HG03439 (cell line): Measurements from ENCODE around the gene LRCH1.

Experiments
- ATAC-seq: cut with Tn5 transposase; IDR thresholded peaks from one replicate; pipeline ENCODE4 v1.9.1; 2021; ENCODE audit warnings: mild to moderate bottlenecking, moderate library complexity; ENCODE audit not compliant: unreplicated experiment

LRCH1 gene

GRCh38 chr13:46659413-46660065 is 106.6 kb downstream of the LRCH1 start:
- ATAC-seq: no peak

- ATAC-seq: no peak
Measured at GRCh38 chr13:46660416-46660815, 107.4 kb downstream of the LRCH1 start.

- ATAC-seq: no peak
Measured at GRCh38 chr13:46660857-46661256, 107.9 kb downstream of the LRCH1 start.

GRCh38 chr13:46662690-46663089 is 109.7 kb downstream of the LRCH1 start:
- peak; percentile 39 for ATAC-seq

GRCh38 chr13:46663206-46664037 is 110.5 kb downstream of the LRCH1 start:
- no peak for ATAC-seq

- no peak for ATAC-seq
Measured at GRCh38 chr13:46664195-46664594, 111.2 kb downstream of the LRCH1 start.

- no peak for ATAC-seq
Measured at GRCh38 chr13:46665248-46665632, 112.3 kb downstream of the LRCH1 start.

GRCh38 chr13:46665633-46666482 is 112.9 kb downstream of the LRCH1 start:
- no peak for ATAC-seq

GRCh38 chr13:46666727-46667456 is 113.9 kb downstream of the LRCH1 start:
- ATAC-seq: no peak

- peak; percentile 61 for ATAC-seq
Measured at GRCh38 chr13:46667687-46668281, 114.8 kb downstream of the LRCH1 start.

- ATAC-seq: peak; percentile 23
Measured at GRCh38 chr13:46668302-46668720, 115.3 kb downstream of the LRCH1 start.

- ATAC-seq: no peak
Measured at GRCh38 chr13:46668931-46669525, 116.1 kb downstream of the LRCH1 start.

GRCh38 chr13:46672338-46673090 is 119.5 kb downstream of the LRCH1 start:
- ATAC-seq: no peak

- ATAC-seq: no peak
Measured at GRCh38 chr13:46675016-46675415, 122.0 kb downstream of the LRCH1 start.

GRCh38 chr13:46676378-46676725 is 123.4 kb downstream of the LRCH1 start:
- no peak for ATAC-seq

GRCh38 chr13:46679369-46680120 is 126.6 kb downstream of the LRCH1 start:
- ATAC-seq: peak; percentile 91

- ATAC-seq: no peak
Measured at GRCh38 chr13:46682015-46682414, 129.0 kb downstream of the LRCH1 start.

- no peak for ATAC-seq
Measured at GRCh38 chr13:46682707-46683106, 129.7 kb downstream of the LRCH1 start.
